ENCODE measurements around the gene PSMA6. TPM values are rescaled to one million over a fixed set of nuclear protein-coding genes. Genes with fewer than 3 reads are reported as not detected.

PSMA6 gene
- total and polyA plus RNA-seq, 2 of the 13 experiments (the other 11 are each of a cell fraction or from before 2014, with no cell fraction given) = 525 to 1,109 TPM

DNA sequence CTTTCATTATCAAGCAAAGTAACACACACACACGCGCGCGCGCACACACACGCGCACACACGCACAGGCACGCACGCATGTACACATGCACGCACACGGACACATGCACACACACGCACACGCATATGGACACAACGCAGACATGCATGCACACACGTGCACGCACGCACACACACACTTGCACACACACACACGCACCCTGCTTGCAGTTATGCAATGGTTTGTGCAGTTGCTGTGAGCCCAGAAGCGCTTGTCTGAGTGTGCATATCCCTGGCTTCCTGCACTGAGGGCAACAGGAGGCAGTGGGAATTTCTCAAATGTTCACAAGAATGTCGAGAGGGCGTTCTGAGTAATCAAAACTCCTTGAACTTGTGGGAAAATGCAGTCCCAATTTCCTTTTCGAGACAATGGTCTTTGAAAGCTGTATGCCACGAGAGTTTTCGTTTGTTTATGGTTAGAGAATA is 70.8 kb downstream of the PSMA6 start (continued):
- TF ChIP-seq MXD3 (CRISPR knock-in tag; IDR thresholded peaks at IDR 0.05) (no peak), SOX5 (CRISPR knock-in tag; IDR thresholded peaks at IDR 0.05; ENCODE audit: borderline replicate concordance) (no peak), YEATS4 (CRISPR knock-in tag; IDR thresholded peaks at IDR 0.05; ENCODE audit: borderline replicate concordance) (no peak), DPF2 (CRISPR knock-in tag; IDR thresholded peaks at IDR 0.05; ENCODE audit: borderline replicate concordance, low read depth) (peak; percentile 79), ZNF577 (CRISPR knock-in tag; IDR thresholded peaks at IDR 0.05; ENCODE audit: borderline replicate concordance, low read depth) (no peak), GLI4 (CRISPR knock-in tag; IDR thresholded peaks at IDR 0.05; ENCODE audit: borderline replicate concordance) (no peak), REST (IDR thresholded peaks at IDR 0.05; ENCODE audit: borderline replicate concordance in 1 of 2, low read depth in 1 of 2, low read length in 2 of 2) (no peak), REL (CRISPR knock-in tag; conservative IDR thresholded peaks at IDR 0.05) (0 out of 2 replicates have a peak, but pooled peaks have one; percentile 33), CCAR2 (optimal IDR thresholded peaks at IDR 0.05; ENCODE audit: low read depth, low read length) (no peak), ZSCAN20 (CRISPR knock-in tag; IDR thresholded peaks at IDR 0.05; ENCODE audit: borderline replicate concordance) (no peak), ATM (IDR thresholded peaks at IDR 0.05; ENCODE audit: borderline replicate concordance) (no peak), XBP1 (CRISPR knock-in tag; IDR thresholded peaks at IDR 0.05) (no peak), GTF3A (CRISPR knock-in tag; conservative IDR thresholded peaks at IDR 0.05) (no peak), ZNF713 (CRISPR knock-in tag; IDR thresholded peaks at IDR 0.05) (no peak), ZNF431 (CRISPR knock-in tag; IDR thresholded peaks at IDR 0.05; ENCODE audit: borderline replicate concordance, low read depth) (no peak), PHF20 (CRISPR knock-in tag; IDR thresholded peaks at IDR 0.05) (no peak), POGK (CRISPR knock-in tag; conservative IDR thresholded peaks at IDR 0.05) (no peak), BRD4 (CRISPR knock-in tag; IDR thresholded peaks at IDR 0.05) (no peak; the same call in 1 of the 2 replicates)
- TF ChIP-seq, protein P1, sequence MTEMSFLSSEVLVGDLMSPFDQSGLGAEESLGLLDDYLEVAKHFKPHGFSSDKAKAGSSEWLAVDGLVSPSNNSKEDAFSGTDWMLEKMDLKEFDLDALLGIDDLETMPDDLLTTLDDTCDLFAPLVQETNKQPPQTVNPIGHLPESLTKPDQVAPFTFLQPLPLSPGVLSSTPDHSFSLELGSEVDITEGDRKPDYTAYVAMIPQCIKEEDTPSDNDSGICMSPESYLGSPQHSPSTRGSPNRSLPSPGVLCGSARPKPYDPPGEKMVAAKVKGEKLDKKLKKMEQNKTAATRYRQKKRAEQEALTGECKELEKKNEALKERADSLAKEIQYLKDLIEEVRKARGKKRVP (CRISPR knock-in tag; IDR thresholded peaks at IDR 0.05) = 0 out of 4 replicates have a peak, but pooled peaks of 1 of the 2 experiments have one; percentile 28
- TF ChIP-seq, protein P2, sequence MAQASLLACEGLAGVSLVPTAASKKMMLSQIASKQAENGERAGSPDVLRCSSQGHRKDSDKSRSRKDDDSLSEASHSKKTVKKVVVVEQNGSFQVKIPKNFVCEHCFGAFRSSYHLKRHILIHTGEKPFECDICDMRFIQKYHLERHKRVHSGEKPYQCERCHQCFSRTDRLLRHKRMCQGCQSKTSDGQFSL (CRISPR knock-in tag; IDR thresholded peaks at IDR 0.05) = no peak
- TF ChIP-seq, protein P3, sequence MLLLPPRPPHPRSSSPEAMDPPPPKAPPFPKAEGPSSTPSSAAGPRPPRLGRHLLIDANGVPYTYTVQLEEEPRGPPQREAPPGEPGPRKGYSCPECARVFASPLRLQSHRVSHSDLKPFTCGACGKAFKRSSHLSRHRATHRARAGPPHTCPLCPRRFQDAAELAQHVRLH (CRISPR knock-in tag; IDR thresholded peaks at IDR 0.05; ENCODE audit: borderline replicate concordance, low read depth) = no peak
